Neuronal stem cell (in vitro differentiated cells): ENCODE results near the gene IER5.

Experiments used
- DNase-seq: peaks from one replicate; pipeline ENCODE4 v3.0.0-alpha.2; 2013; ENCODE audit warnings: low spot score
- H2AFZ ChIP-seq: one replicate; pipeline ENCODE4 v1.6.1; 2013; ENCODE audit warnings: mild to moderate bottlenecking, low read length, inconsistent platforms
- H2AK5ac ChIP-seq: 2 replicates; pipeline ENCODE4 v1.6.1; 2013; ENCODE audit warnings: low read depth, mild to moderate bottlenecking, inconsistent platforms, low read length, moderate library complexity, mixed read lengths
- H2BK120ac ChIP-seq: 2 replicates; pipeline ENCODE4 v1.6.1; 2013; ENCODE audit warnings: low read depth, mild to moderate bottlenecking, inconsistent platforms, low read length, moderate library complexity, mixed read lengths
- H2BK12ac ChIP-seq: one replicate; pipeline ENCODE4 v1.6.1; 2013; ENCODE audit warnings: low read length, inconsistent platforms
- H2BK15ac ChIP-seq: 2 replicates; pipeline ENCODE4 v1.6.1; 2013; ENCODE audit warnings: mild to moderate bottlenecking, low read length, inconsistent platforms, mixed read lengths
- H2BK5ac ChIP-seq: one replicate; pipeline ENCODE4 v1.6.1; 2013; ENCODE audit warnings: inconsistent platforms, mild to moderate bottlenecking, low read length, moderate library complexity
- H3K14ac ChIP-seq: one replicate; pipeline ENCODE4 v1.6.1; 2013; ENCODE audit warnings: low read length, inconsistent platforms
- H3K18ac ChIP-seq: 2 replicates; pipeline ENCODE4 v1.6.1; 2013; ENCODE audit warnings: low read length, inconsistent platforms
- H3K23ac ChIP-seq: 2 replicates; pipeline ENCODE4 v1.6.1; 2013; ENCODE audit warnings: low read depth, mild to moderate bottlenecking, mixed read lengths, low read length, inconsistent platforms; ENCODE audit not compliant: poor library complexity
- H3K27ac ChIP-seq: replicated peaks from 3 replicates; pipeline ENCODE4 v1.5.1; 2013; ENCODE audit warnings: low read length, inconsistent platforms
- H3K27me3 ChIP-seq, 3 experiments: 2 replicates each; pipeline ENCODE4 v1.6.1; 2013; ENCODE audit warnings: low read length in 3 of 3, mild to moderate bottlenecking in 2 of 3, inconsistent platforms in 1 of 3, low read depth in 1 of 3, mixed read lengths in 1 of 3, moderate library complexity in 1 of 3; ENCODE audit not compliant: control insufficient read depth in 3 of 3, insufficient read depth in 3 of 3
- H3K36me3 ChIP-seq, 2 donors: replicated peaks in 1 of 2; 2 replicates each; pipeline ENCODE4 v1.6.1; 2013; ENCODE audit warnings: low read length in 2 of 2; ENCODE audit not compliant: control insufficient read depth in 2 of 2, insufficient read depth in 2 of 2
- H3K4ac ChIP-seq: 2 replicates; pipeline ENCODE4 v1.6.1; 2013; ENCODE audit warnings: inconsistent platforms, mild to moderate bottlenecking, low read length, moderate library complexity
- H3K4me1 ChIP-seq, 2 donors: 1 replicate in 1 of 2; 2 replicates in 1 of 2; pipeline ENCODE4 v1.6.1; 2013; ENCODE audit warnings: low read length in 2 of 2, low read depth in 1 of 2; ENCODE audit not compliant: control insufficient read depth in 2 of 2, insufficient read depth in 1 of 2
- H3K4me2 ChIP-seq: one replicate; pipeline ENCODE4 v1.6.1; 2013; ENCODE audit warnings: mild to moderate bottlenecking, low read length, inconsistent platforms; ENCODE audit not compliant: insufficient read depth, poor library complexity, severe bottlenecking
- H3K4me3 ChIP-seq, 2 donors: 2 replicates each; pipeline ENCODE4 v1.5.1; 2013; ENCODE audit warnings: low read length in 2 of 2, mild to moderate bottlenecking in 2 of 2, inconsistent platforms in 1 of 2, moderate library complexity in 1 of 2
- H3K79me1 ChIP-seq: one replicate; pipeline ENCODE4 v1.6.1; 2013; ENCODE audit warnings: low read depth, mild to moderate bottlenecking, inconsistent platforms, low read length, moderate library complexity
- H3K9ac ChIP-seq: one replicate; pipeline ENCODE4 v1.6.1; 2013; ENCODE audit warnings: mild to moderate bottlenecking, low read depth, low read length, inconsistent platforms; ENCODE audit not compliant: poor library complexity
- H3K9me3 ChIP-seq, 2 donors: replicated peaks in 1 of 2; 2 replicates each; pipeline versions ENCODE3 to v1.6.1; 2013; ENCODE audit warnings: low read length in 2 of 2, mild to moderate bottlenecking in 2 of 2, inconsistent platforms in 1 of 2, low read depth in 1 of 2, mixed read lengths in 1 of 2, moderate library complexity in 1 of 2; ENCODE audit not compliant: control insufficient read depth in 2 of 2, insufficient read depth in 1 of 2
- H4K8ac ChIP-seq: one replicate; pipeline ENCODE4 v1.6.1; 2013; ENCODE audit warnings: low read depth, mild to moderate bottlenecking, inconsistent platforms, low read length, moderate library complexity
- H4K91ac ChIP-seq: one replicate; pipeline ENCODE4 v1.6.1; 2013; ENCODE audit warnings: low read length, low read depth, mild to moderate bottlenecking, inconsistent platforms; ENCODE audit not compliant: poor library complexity
- WGBS, 2 donors: extraction: QIAGEN DNeasy Blood & Tissue Kit; methylation state at CpG; one replicate each; pipeline ENCODE4 v1.1.7; 2013; ENCODE audit warnings: missing lambda C conversion rate in 2 of 2, mixed read lengths in 1 of 2; ENCODE audit not compliant: insufficient read length in 2 of 2, insufficient replicate concordance in 1 of 2; ENCODE audit errors: extremely low coverage in 2 of 2; 5-methylcytosine and 5-hydroxymethylcytosine counted together

Gene IER5

DNA sequence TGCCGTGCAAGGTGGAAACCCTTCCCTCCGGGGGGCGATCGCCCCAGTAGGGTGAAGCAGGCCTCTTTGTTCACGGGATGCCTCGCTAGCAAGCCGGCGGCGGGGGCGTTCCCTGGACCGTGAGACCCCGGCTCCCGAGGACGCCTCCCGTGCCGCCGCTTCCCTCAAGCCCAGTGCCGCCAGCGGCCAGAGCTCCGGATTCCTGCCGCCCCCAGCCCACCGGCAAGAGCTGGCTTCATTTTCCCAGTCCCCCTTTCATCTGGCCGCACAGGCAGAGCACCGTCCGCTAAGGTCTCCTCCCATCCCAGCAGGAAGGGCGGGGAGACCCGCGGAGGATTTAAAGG lies 16.3 kb downstream of the IER5 start:
- Histone ChIP-seq H3K79me1 (no peaks in the 10 kb centered on the region), H3K27ac (peak overlapping the region; percentile 95), H2AFZ (peak overlapping the region; percentile 90), H3K18ac (peak overlapping the region; percentile 97), H3K9me3 (no peaks in the 10 kb centered on the region), H3K27me3 (no peaks in the 10 kb centered on the region), H3K4ac (no peak overlapping the region), H4K91ac (peak overlapping the region; percentile 87), H2BK5ac (peak overlapping the region; percentile 91), H3K14ac (peak overlapping the region; percentile 60), H3K4me2 (peak overlapping the region; percentile 89), H2BK12ac (no peak overlapping the region), H3K23ac (peak overlapping the region; percentile 17), H3K36me3 (no peaks in the 10 kb centered on the region), H3K4me1 (peaks cover 37 to 40% of the 10 kb centered on the region in 2 donors), H2BK15ac (peak overlapping the region; percentile 50), H3K4me3 (peak overlapping the region; percentile 63 to 85), H2AK5ac (peak overlapping the region; percentile 35), H4K8ac (peak overlapping the region; percentile 76), H3K9ac (peak overlapping the region; percentile 86), H2BK120ac (peak overlapping the region; percentile 61)
- WGBS, 2 donors = no CpG with 5 or more reads among the region's 28 CpGs
- DNase-seq = peak; percentile 85

DNA sequence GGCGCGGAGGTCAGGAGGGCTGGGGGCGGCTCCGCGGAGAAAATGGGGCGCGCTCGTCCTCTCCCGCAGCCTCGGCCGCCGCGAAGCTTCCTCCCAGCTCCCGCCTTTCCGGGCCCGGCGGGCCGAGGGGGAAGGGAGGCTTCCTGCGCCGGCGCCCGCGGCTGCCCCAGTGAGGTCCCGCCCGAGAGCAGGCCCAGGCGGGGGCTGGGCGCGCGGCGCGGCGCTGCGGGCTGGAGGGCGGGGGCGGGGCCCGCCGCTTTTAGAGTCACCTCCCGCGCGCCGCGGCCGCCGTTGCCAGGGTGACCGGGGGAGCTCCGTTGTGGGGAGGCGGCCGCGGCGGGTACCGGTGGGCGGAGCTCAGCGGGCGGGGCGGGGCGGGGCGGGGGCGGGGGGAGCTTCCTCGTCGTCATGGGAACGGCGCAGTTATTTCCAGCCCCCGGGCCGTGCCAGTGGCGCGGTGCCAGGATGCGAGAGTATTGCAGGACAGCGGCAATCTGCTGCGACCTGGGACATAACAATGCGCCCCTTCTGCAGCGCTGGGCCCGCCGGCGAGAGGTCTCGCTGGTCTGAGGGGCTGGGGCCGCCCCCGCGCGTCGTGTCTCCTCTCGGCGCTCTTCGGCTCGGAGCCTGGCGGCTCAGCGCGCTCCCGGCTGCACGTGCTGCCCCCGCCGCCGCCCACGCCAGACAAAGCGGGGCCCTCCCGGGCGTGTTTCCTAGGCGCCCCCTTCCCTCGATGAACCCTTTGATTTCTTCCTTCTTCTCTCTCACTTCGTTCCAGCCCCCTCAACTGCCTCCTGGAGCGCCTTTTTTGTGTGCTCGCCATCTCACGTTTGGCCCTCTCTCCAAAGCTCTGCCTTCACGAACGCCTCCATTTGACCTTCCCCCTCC lies 16.9 kb downstream of the IER5 start:
- H3K4me2 ChIP-seq = peak overlapping the region; percentile 89
- H2BK5ac ChIP-seq = peak overlapping the region; percentile 91
- H2AK5ac ChIP-seq = peak overlapping the region; percentile 5
- H2BK12ac ChIP-seq = no peak overlapping the region
- no peak overlapping the region for H3K4ac ChIP-seq
- H3K27me3 ChIP-seq = no peaks in the 10 kb centered on the region
- peak; percentile 90 for DNase-seq
- H3K27ac ChIP-seq = peak overlapping the region; percentile 95
- H3K14ac ChIP-seq = peak overlapping the region; percentile 60
- no peaks in the 10 kb centered on the region for H3K79me1 ChIP-seq
- H3K18ac ChIP-seq = peak overlapping the region; percentile 97
- peak overlapping the region; percentile 76 for H4K8ac ChIP-seq
- peak overlapping the region; percentile 25 for H3K23ac ChIP-seq
- H2AFZ ChIP-seq = peak overlapping the region; percentile 91
- peak overlapping the region; percentile 50 for H2BK15ac ChIP-seq
- no peaks in the 10 kb centered on the region for H3K9me3 ChIP-seq
- H3K4me3 ChIP-seq = peak overlapping the region; percentile 63 to 85
- H2BK120ac ChIP-seq = peak overlapping the region; percentile 61
- WGBS, 2 donors = no CpG with 5 or more reads among the region's 104 CpGs
- no peaks in the 10 kb centered on the region for H3K36me3 ChIP-seq
- H3K4me1 ChIP-seq = peaks cover 31 to 38% of the 10 kb centered on the region in 2 donors
- no peak overlapping the region for H4K91ac ChIP-seq
- H3K9ac ChIP-seq = peak overlapping the region; percentile 92

DNA sequence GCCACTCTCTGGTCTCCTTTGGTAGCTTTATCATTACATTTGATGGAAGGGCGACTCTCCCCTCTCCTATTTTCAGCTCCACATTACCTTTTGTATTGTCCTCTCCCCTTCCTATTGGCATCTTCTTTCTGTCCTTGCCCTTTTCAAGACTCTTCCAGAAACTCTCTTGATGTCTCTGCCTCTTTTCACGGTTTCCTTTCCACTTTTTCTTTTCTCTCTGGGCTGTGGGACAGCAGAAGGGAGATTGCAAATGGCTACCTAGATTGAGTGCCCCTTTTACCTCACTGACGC lies 17.5 kb downstream of the IER5 start:
- Histone ChIP-seq H2BK15ac (no peak overlapping the region), H3K9ac (no peak overlapping the region), H3K4me2 (peak overlapping the region; percentile 67), H2AK5ac (peak overlapping the region; percentile 5), H3K18ac (peak overlapping the region; percentile 93), H2BK120ac (peak overlapping the region; percentile 35), H3K14ac (no peak overlapping the region), H3K27me3 (no peaks in the 10 kb centered on the region), H3K4me1 (peaks cover 28 to 38% of the 10 kb centered on the region in 2 donors), H3K36me3 (no peaks in the 10 kb centered on the region), H2BK5ac (peak overlapping the region; percentile 44), H3K27ac (peak overlapping the region; percentile 83), H3K4ac (no peak overlapping the region), H3K4me3 (peak overlapping the region in 1 of 2 donors; percentile 46), H4K8ac (no peak overlapping the region), H2AFZ (peak overlapping the region; percentile 91), H4K91ac (no peak overlapping the region), H3K9me3 (no peaks in the 10 kb centered on the region), H2BK12ac (no peak overlapping the region), H3K23ac (no peak overlapping the region), H3K79me1 (no peaks in the 10 kb centered on the region)
- no peak for DNase-seq
- no CpG with 5 or more reads among the region's 3 CpGs for WGBS, 2 donors

DNA sequence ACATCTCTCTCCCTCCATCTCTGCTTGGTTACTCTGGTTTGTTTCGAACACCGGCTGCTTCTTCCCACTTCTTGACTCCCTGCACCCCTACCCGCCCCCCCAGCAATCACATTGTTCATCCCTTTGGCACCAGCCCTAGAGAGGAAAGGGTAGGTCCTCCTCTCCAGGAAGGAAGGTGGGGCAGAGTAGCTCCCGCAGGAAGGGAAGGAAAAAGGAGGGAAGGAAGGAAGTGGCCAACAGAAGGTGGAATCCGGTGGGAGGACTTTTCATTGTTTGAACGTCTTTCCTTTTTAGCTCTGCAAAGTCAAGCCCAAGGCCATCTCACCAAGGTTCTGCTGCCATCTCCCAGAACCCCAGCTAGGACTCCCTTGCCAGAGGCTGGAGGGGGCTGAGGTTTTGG lies 18.0 kb downstream of the IER5 start:
- Histone ChIP-seq H3K4me3 (no peak overlapping the region), H3K36me3 (no peaks in the 10 kb centered on the region), H2BK5ac (no peak overlapping the region), H2BK120ac (no peak overlapping the region), H3K18ac (no peak overlapping the region), H3K4me2 (no peak overlapping the region), H3K9me3 (no peaks in the 10 kb centered on the region), H2BK12ac (no peak overlapping the region), H3K9ac (no peak overlapping the region), H2BK15ac (no peak overlapping the region), H3K14ac (no peak overlapping the region), H3K4ac (no peak overlapping the region), H4K91ac (no peak overlapping the region), H2AK5ac (peak overlapping the region; percentile 32), H3K27ac (no peak overlapping the region), H3K79me1 (no peaks in the 10 kb centered on the region), H3K23ac (no peak overlapping the region), H2AFZ (peak overlapping the region; percentile 91), H3K4me1 (peaks cover 24 to 33% of the 10 kb centered on the region in 2 donors), H3K27me3 (no peaks in the 10 kb centered on the region), H4K8ac (no peak overlapping the region)
- no peak for DNase-seq
- no CpG with 5 or more reads among the region's 6 CpGs for WGBS, 2 donors
